Upper lobe of right lung (tissue), 1 donor: ENCODE results near the gene PDCD2L. TPM values are rescaled to one million over a fixed set of nuclear protein-coding genes. Genes with fewer than 3 reads are reported as not detected.

ENCODE experiments used
- ATAC-seq: fragments of 200-7000 bp; cut with Tn5 transposase; one replicate; pipeline ENCODE4 v1.9.1; 2020; ENCODE audit warnings: mild to moderate bottlenecking, moderate library complexity
- DNase-seq: peaks from one replicate; pipeline ENCODE4 v3.0.0-alpha.2; 2020
- H3K27ac ChIP-seq: fragments of 200-600 bp; one replicate; pipeline ENCODE4 v1.8.0; 2022
- H3K27me3 ChIP-seq: fragments of 200-600 bp; one replicate; pipeline ENCODE4 v1.8.0; 2022; ENCODE audit warnings: mild to moderate bottlenecking
- H3K36me3 ChIP-seq: fragments of 200-600 bp; one replicate; pipeline ENCODE4 v1.8.0; 2022
- H3K4me1 ChIP-seq: fragments of 200-600 bp; one replicate; pipeline ENCODE4 v1.8.0; 2022
- H3K4me3 ChIP-seq: fragments of 200-600 bp; one replicate; pipeline ENCODE4 v1.8.0; 2022; ENCODE audit warnings: mild to moderate bottlenecking
- H3K9me3 ChIP-seq: fragments of 200-600 bp; one replicate; pipeline ENCODE4 v1.8.0; 2022
- CTCF ChIP-seq: fragments of 200-600 bp; IDR thresholded peaks from one replicate; pipeline ENCODE4 v1.8.0; 2022; ENCODE audit warnings: antibody characterized with exemption
- intact Hi-C: fragments of 100-400 bp; cut with DNase I; formaldehyde crosslinking; loops from one replicate; pipeline ENCODE4 v1.11.0; 2022
- total RNA-seq: library from RNA; stranded (reverse); fragmentation: NEBNext Ultra II Directional; extraction: Animal tissue kit (Norgen Biotek cat#: 25700); gene quantifications from one replicate; pipeline ENCODE4 v1.2.1, GENCODE V29; 2021
- donor health status: DM: no; HTN: yes; CAD: no; lungs with severe emphysema.

The PDCD2L gene
- total RNA-seq, 1 donor from 2014 or later: 7.4 TPM

GRCh38 chr19:34471906-34472700 is 67.9 kb downstream of the PDCD2L start:
- Histone ChIP-seq H3K4me1 (no peaks in the 10 kb centered on the region), H3K9me3 (no peaks in the 10 kb centered on the region), H3K36me3 (peaks cover 60% of the 10 kb centered on the region), H3K4me3 (no peak overlapping the region), H3K27ac (no peak overlapping the region), H3K27me3 (no peaks in the 10 kb centered on the region)
- no peak for DNase-seq
- TF ChIP-seq CTCF: no peak
- intact Hi-C loops: no loop called here
- no peak for ATAC-seq

- intact Hi-C loops: no loop called here
- no peak overlapping the region for H3K27ac ChIP-seq
Observed at GRCh38 chr19:34474233-34474989, 70.2 kb downstream of the PDCD2L start.

GRCh38 chr19:34475026-34475974 is 71.1 kb downstream of the PDCD2L start:
- Histone ChIP-seq H3K27ac (peak overlapping the region; percentile 14), H3K4me3 (no peak overlapping the region), H3K36me3 (peaks cover 28% of the 10 kb centered on the region), H3K4me1 (no peaks in the 10 kb centered on the region), H3K9me3 (no peaks in the 10 kb centered on the region), H3K27me3 (no peaks in the 10 kb centered on the region)
- no peak for ATAC-seq
- no peak for TF ChIP-seq CTCF
- intact Hi-C loops: no loop called here
- DNase-seq: no peak

More at GRCh38 chr19:34474233-34474989, 70.2 kb downstream of the PDCD2L start:
- ATAC-seq (no peak), DNase-seq (no peak)
- no peak for TF ChIP-seq CTCF
- Histone ChIP-seq H3K4me1 (no peaks in the 10 kb centered on the region), H3K9me3 (no peaks in the 10 kb centered on the region), H3K36me3 (peaks cover 37% of the 10 kb centered on the region), H3K4me3 (no peak overlapping the region), H3K27me3 (no peaks in the 10 kb centered on the region)

Other genes with a start within 250 kb of the PDCD2L start
- gene LSM14A, start 231.9 kb upstream of the PDCD2L start, total RNA-seq: 92.8 TPM
- gene GARRE1, start 149.8 kb upstream of the PDCD2L start, total RNA-seq: 41.3 TPM
- 144 TPM for gene GPI, start 39.2 kb upstream of the PDCD2L start, total RNA-seq
- 83.3 TPM for gene UBA2, start 24.0 kb downstream of the PDCD2L start, total RNA-seq
- 37.1 TPM for gene WTIP, start 77.4 kb downstream of the PDCD2L start, total RNA-seq